ENCODE data around the gene TSPAN3.

The TSPAN3 gene

DNA sequence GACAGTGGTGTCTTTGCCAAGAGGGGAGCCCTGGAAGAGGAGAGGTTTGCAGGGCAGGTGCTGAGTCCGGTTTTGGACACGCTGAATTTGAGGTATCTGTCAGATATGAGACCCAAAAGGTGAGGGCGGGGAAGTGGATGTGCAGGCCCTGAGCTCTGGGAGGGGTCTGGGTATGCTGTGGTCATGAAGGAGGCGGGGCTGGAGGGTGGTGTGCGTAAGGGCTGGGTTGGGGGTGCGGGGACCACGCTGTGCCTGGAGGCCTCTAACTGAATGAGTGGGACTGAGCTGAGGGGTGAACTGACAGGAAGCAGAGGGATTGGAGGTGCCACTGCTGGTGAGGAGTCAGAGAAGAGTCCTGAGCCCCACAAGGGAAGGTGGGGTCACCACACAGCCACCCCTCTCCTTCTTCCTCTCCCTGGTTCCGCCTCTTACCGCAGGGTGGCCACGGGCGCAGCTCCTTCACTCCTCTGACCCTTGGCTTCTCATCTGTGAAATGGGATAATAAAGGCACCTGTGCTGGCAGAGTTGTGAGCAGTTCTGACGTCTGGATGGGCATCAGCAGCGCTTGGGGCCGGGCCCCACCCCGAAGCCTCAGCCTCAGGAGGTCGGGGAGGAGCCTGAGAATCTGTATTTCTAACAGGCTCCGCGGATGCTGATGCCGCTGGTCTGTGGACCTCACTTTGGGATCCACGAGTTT is 47.2 kb downstream of the TSPAN3 start:
- DNase-seq (ENCODE audit: low read depth), result no peak

DNA sequence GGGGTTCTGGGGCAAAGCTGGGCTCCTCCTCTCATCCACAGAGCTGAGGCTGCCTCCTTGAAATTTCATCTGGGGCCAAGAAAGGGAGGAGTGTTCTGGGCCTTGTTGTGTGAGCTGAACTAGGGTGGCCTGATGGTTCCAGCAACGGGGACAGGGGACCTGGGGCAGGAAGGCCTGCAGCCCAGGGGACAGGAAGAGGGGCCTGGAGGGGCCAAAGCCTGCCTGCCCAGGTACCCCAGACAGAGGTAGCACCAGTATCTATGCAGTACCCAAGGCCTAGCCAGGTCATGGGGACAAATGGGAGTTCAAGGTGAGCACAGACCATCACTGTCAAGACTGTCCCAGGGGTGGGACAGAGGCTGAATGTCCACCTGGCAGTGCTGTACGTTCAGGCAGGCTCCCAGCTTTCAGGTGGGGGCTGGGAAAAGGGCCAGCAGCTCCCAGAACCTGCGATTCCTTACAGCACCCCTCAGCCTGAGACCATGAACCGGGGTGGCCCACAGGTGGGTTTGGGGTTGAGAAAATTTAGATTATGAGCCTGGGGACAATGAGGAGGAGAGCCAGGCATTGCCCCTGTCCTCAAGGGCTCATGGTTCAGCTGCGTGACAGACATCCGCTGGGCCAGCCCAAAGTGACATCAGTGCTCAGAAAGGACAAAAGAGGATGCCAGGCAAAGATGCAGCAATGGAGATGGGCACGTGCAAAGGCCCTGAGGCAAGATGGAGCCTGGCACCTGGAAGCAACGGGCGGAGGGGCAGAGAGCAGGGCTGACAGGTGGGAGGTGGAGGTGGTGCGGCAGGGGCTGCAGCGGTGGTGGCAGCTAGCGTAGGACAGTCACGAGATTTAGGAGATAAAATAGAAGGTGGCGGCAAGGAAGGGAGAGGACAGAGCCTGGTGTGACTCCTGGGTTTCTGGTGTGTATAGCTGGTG is 48.0 kb downstream of the TSPAN3 start:
- DNase-seq (ENCODE audit: low read depth), result no peak
- no peak overlapping the region for H3K4me3 ChIP-seq (replicated peaks; ENCODE audit: low read depth, low read length)
- TF ChIP-seq, protein P1, sequence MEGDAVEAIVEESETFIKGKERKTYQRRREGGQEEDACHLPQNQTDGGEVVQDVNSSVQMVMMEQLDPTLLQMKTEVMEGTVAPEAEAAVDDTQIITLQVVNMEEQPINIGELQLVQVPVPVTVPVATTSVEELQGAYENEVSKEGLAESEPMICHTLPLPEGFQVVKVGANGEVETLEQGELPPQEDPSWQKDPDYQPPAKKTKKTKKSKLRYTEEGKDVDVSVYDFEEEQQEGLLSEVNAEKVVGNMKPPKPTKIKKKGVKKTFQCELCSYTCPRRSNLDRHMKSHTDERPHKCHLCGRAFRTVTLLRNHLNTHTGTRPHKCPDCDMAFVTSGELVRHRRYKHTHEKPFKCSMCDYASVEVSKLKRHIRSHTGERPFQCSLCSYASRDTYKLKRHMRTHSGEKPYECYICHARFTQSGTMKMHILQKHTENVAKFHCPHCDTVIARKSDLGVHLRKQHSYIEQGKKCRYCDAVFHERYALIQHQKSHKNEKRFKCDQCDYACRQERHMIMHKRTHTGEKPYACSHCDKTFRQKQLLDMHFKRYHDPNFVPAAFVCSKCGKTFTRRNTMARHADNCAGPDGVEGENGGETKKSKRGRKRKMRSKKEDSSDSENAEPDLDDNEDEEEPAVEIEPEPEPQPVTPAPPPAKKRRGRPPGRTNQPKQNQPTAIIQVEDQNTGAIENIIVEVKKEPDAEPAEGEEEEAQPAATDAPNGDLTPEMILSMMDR (IDR thresholded peaks at IDR 0.05; ENCODE audit: low read length, missing control alignments), result no peak

More for the DNA sequence above, 47.2 kb downstream of the TSPAN3 start:
- H3K4me3 ChIP-seq (replicated peaks; ENCODE audit: low read depth, low read length), result no peak overlapping the region
- TF ChIP-seq, protein P1 (IDR thresholded peaks at IDR 0.05; ENCODE audit: low read length, missing control alignments), result no peak

GRCh38 chr15:77021803-77022381 is 49.0 kb downstream of the TSPAN3 start:
- no peak overlapping the region for H3K4me3 ChIP-seq (replicated peaks; ENCODE audit: low read depth, low read length)
- peak; percentile 72 for DNase-seq (ENCODE audit: low read depth)

GRCh38 chr15:77021088-77021481 is 49.8 kb downstream of the TSPAN3 start:
- no peak for DNase-seq (ENCODE audit: low read depth)
- TF ChIP-seq, protein P1 (IDR thresholded peaks at IDR 0.05; ENCODE audit: low read length, missing control alignments), result no peak
- no peak overlapping the region for H3K4me3 ChIP-seq (replicated peaks; ENCODE audit: low read depth, low read length)

More at GRCh38 chr15:77021803-77022381, 49.0 kb downstream of the TSPAN3 start:
- TF ChIP-seq, protein P1 (IDR thresholded peaks at IDR 0.05; ENCODE audit: low read length, missing control alignments), result no peak

DNA sequence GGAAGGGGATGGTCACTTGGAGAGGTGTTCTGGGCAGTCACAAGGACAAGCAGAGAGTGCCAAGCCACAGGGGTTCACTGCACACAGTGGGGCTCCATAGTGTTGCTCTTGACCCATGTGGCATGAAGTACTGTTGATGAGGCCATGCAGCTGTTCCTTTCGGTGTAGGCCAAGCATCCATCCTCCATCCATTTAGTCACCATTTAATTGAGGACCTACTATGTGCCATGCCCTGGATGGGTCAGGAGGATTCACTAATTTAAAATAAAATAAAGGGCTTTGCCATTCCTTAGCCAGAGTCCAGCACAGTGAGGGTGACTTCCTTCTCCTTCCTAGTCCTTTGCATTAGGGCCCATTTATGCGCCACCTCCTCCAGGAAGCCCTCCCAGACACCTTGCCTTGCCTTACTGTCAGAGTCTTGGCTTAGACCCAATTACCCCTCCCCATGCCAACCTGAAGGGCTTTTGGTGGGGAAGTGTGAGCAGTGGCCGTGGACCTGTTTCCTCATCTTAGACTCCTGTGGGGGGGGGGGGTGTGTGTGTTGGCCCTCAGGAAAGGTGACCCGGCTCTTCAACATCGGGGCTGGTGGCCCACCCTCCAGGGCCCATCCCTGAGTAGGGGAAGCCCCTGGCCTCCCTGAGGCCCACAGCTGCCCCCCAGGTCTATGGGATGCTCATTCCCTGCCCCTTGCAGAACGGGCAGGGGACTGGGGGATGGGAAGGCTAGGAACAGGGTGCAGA is 50.4 kb downstream of the TSPAN3 start:
- no peak overlapping the region for H3K4me3 ChIP-seq (replicated peaks; ENCODE audit: low read depth, low read length)
- DNase-seq (ENCODE audit: low read depth), result no peak
- TF ChIP-seq, protein P1 (IDR thresholded peaks at IDR 0.05; ENCODE audit: low read length, missing control alignments), result no peak

DNA sequence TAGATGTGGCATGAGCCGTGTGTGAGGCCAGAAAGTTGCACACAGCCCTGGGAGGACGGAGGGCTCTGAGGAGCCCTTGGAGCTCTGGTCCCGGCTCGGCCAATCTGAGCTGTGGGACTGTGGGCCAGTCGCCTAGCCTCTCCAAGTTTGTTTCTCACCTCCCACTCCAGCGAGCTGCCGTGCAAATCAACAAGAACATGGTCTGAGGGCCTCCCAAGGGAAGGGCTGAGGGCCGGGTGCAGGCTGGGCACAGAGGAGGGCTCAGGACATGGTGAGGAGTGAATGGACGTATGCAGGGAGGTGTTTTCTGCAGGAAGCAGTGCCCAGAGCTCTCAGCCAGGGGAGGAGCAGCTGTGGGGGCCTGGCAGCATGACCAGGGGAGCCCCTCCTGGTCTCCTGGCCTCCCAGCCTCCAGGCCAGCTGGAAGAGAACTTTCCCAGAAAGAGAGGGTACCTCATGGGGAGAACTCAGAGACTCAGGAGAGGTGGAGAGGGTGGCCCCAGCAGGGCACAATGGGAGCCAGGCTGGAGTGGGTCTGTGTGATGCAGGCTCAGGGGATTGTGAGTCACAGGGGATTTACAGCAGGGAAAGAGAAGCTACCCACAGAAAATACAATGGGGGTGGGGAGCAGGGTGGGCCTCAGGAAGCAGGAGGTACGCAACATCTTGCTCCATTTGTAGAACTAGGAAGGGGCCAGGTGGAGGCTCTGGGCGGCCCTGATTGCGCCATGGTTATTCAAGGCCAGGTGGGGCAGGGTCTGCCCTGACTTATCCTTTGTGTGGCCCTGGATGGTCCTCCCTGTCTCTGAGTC is 51.2 kb downstream of the TSPAN3 start:
- no peak overlapping the region for H3K4me3 ChIP-seq (replicated peaks; ENCODE audit: low read depth, low read length)
- TF ChIP-seq, protein P1 (IDR thresholded peaks at IDR 0.05; ENCODE audit: low read length, missing control alignments), result no peak
- DNase-seq (ENCODE audit: low read depth), result peak; percentile 23

All from fibroblast of pulmonary artery (primary cell).